Sigmoid colon (tissue), 7 donors: Measurements from ENCODE around the gene IFI35. TPM values are rescaled to one million over a fixed set of nuclear protein-coding genes. Genes with fewer than 3 reads are reported as not detected.

Experiments used
- DNase-seq: peaks from one replicate; pipeline ENCODE4 v3.0.0-alpha.2; 2019
- H3K27ac ChIP-seq, 4 donors: fragments of 200-600 bp; sonication (generic); one replicate each; pipeline ENCODE4 v1.5.1; 2016 to 2019; ENCODE audit warnings: mild to moderate bottlenecking in 1 of 4
- H3K27me3 ChIP-seq, 3 donors: fragments of 200-600 bp; sonication (generic); one replicate each; pipeline ENCODE4 v1.5.1; 2019; ENCODE audit warnings: mild to moderate bottlenecking in 1 of 3
- H3K36me3 ChIP-seq, 4 donors: fragments of 200-600 bp; sonication (generic); one replicate each; pipeline ENCODE4 v1.5.1; 2016 to 2019
- H3K4me1 ChIP-seq, 4 donors: fragments of 200-600 bp; sonication (generic); one replicate each; pipeline ENCODE4 v1.5.1; 2017 to 2019
- H3K4me3 ChIP-seq, 4 donors: fragments of 200-600 bp; sonication (generic); one replicate each; pipeline ENCODE4 v1.5.1; 2017 to 2019; ENCODE audit warnings: mild to moderate bottlenecking in 2 of 4, moderate library complexity in 1 of 4
- H3K9me3 ChIP-seq, 4 donors: fragments of 200-600 bp in 3 of 4; sonication (generic) in 3 of 4; one replicate each; pipeline versions ENCODE4 v1.5.1 to v1.6.1; 2013 to 2019
- EP300 ChIP-seq, 4 donors: sonication (generic); formaldehyde crosslinking; IDR thresholded peaks; one replicate each; pipeline ENCODE4 v1.6.1; 2017; ENCODE audit warnings: antibody characterized with exemption in 4 of 4
- POLR2A ChIP-seq, 2 donors: fragments of 450-650 bp; IDR thresholded peaks; one replicate each; pipeline ENCODE4 v1.6.1; 2016; ENCODE audit warnings: antibody characterized with exemption in 2 of 2, mild to moderate bottlenecking in 2 of 2, moderate library complexity in 2 of 2
- POLR2AphosphoS5 ChIP-seq, 4 donors: sonication (generic); formaldehyde crosslinking; IDR thresholded peaks; one replicate each; pipeline ENCODE4 v1.6.1; 2017; ENCODE audit warnings: antibody characterized with exemption in 4 of 4
- WGBS, 2 donors: extraction: QIAGEN DNeasy Blood & Tissue Kit; methylation state at CpG; one replicate each; pipeline ENCODE4 v1.1.7; 2013; 5-methylcytosine and 5-hydroxymethylcytosine counted together
- intact Hi-C: fragments of 100-400 bp; cut with DNase I; formaldehyde crosslinking; loops from one replicate; pipeline ENCODE4 v1.15.1; 2023
- polyA plus RNA-seq, 3 donors: library from polyadenylated mRNA; stranded (reverse); fragments of 200-250 nt; gene quantifications; one replicate each; pipeline ENCODE4 v1.2.3, GENCODE V29; 2013
- total RNA-seq, 4 donors: library from RNA; depleted of rRNA; stranded (reverse); fragments of >200 nt; gene quantifications; one replicate each; pipeline ENCODE4 v1.1.0, GENCODE V29; 2016
- TF ChIP-seq, protein P1 (sequence below), 4 experiments: fragments of 450-650 bp in 3 of 4; fragments of 200-600 bp in 1 of 4; IDR thresholded peaks; one replicate each; pipeline ENCODE4 v1.5.1; 2016 to 2019; ENCODE audit warnings: antibody characterized with exemption in 4 of 4, mild to moderate bottlenecking in 3 of 4, moderate library complexity in 2 of 4
- donor health status: healthy with polysubstance abuse.
- donor health status: Bipolar disorder and iron deficiency.
- donor health status: healthy.

Gene IFI35
- total RNA-seq: 10 to 100 TPM; 22.4 to 60.2 (median 45.1) TPM
- polyA plus RNA-seq: 10 to 100 TPM; 48.6 to 77.9 (median 65.1) TPM

DNA sequence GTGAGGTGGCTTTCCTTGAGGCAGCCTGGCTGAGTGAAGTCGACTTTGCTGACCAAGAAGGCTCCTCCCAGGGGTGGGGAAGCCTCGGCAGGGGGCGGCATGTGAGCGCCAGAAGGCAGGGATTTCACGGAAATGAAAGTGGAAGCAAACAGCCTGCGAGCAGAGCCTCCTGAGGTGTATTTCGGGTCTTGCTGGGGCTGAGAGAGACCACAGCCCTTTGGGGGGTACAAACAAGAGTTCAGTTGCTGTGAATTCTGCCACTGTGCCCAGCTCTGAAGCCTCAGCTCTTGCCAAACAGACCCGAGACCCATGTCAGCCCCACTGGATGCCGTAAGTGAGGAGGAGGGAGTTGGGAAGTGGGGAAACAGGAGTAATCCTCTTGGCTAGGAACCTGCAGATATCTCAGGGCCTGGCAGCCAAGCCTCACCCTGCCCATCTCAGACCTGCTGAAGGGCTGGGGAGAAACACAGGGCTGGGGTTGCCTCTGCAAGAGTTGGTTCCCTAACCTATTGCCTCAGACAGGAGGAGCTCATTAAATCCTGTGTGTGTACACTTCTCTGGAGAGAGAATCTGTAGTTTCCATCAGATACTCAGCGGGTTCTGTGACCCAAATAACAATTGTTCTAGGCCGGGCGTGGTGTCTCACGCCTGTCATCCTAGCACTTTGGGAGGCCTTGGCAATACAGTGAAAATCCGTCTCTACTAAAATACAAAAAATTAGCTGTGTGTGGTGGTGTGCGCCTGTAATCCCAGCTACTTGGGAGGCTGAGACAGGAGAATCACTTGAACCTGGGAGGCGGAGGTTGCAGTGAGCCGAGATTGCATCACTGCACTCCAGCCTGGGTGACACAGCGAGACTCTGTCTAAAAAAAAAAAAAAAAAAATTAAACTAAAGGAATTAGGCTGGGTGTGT lies at the start of gene IFI35:
IFI35 (plus strand) TSS at position 146 of the 913 bp plus-strand sequence; CDS start at position 310, 164 bp downstream.
- intact Hi-C loops: no loop called here
- 13 to 25% methylated on average over 18 of the region's 18 CpGs for WGBS, 2 donors
- peak; percentile 94 for DNase-seq

DNA sequence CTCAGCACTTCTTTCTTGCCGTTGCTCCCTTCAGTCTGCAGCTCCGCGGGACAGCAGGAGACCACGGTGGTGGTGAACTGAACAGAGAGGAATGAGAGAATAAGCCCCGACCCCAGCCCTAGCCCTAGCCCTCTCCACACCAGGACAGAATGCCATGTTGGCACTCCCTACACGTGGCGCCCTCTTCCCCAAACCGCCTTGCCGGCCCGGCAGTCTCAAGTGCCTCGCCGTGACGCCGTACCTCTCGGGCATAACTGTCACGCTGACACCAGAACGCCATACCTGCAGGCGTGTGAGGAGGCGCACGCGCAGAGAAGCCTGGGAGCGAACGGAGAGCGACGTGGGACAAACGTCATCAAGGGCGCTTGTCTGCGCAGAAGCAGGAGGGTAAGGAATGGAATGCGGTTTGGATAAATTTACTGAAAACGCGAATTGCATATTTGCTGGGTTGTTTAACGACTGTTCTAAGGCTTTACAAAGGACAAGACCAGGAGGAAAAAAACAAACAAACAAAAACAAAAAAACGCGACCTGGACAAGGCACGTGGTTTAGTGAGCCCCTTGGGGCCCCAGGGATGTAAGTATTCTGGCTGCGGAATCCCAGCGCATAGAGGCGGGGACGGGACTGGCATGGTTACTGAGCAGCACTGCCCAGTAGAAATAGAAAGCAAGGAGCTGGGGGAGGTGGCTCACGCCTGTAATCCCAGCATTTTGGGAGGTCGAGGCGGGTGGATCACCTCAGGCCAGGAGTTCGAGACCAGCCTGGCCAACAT lies 42.2 kb upstream of the IFI35 start, which contains the start of gene AARSD1:
AARSD1 (minus strand) TSS at position 294 of the 772 bp plus-strand sequence; CDS start at position 280, 14 bp downstream.
- Histone ChIP-seq H3K27me3 (no peaks in the 10 kb centered on the region), H3K4me1 (peaks cover 0 to 18% (median 9%) of the 10 kb centered on the region in 4 donors), H3K9me3 (no peaks in the 10 kb centered on the region), H3K27ac (peak within 1 kb of the TSS; percentile 84 to 91 (median 87)), H3K36me3 (peaks cover 17 to 35% (median 24%) of the 10 kb centered on the region in 4 donors), H3K4me3 (peak within 1 kb of the TSS; percentile 54 to 72 (median 64))
- intact Hi-C loops: no loop called here
- WGBS, 2 donors: 1% methylated on average over 43 of the region's 43 CpGs
- peak in 1 of 4 donors; percentile 53 for TF ChIP-seq EP300 (IDR thresholded peaks at IDR 0.05)
- TF ChIP-seq, protein P1, sequence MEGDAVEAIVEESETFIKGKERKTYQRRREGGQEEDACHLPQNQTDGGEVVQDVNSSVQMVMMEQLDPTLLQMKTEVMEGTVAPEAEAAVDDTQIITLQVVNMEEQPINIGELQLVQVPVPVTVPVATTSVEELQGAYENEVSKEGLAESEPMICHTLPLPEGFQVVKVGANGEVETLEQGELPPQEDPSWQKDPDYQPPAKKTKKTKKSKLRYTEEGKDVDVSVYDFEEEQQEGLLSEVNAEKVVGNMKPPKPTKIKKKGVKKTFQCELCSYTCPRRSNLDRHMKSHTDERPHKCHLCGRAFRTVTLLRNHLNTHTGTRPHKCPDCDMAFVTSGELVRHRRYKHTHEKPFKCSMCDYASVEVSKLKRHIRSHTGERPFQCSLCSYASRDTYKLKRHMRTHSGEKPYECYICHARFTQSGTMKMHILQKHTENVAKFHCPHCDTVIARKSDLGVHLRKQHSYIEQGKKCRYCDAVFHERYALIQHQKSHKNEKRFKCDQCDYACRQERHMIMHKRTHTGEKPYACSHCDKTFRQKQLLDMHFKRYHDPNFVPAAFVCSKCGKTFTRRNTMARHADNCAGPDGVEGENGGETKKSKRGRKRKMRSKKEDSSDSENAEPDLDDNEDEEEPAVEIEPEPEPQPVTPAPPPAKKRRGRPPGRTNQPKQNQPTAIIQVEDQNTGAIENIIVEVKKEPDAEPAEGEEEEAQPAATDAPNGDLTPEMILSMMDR (IDR thresholded peaks at IDR 0.05): no peak
- TF ChIP-seq POLR2AphosphoS5 (IDR thresholded peaks at IDR 0.05): peak; percentile 94 to 95 (median 95)
- TF ChIP-seq POLR2A (IDR thresholded peaks at IDR 0.05): peak; percentile 70 to 82
- DNase-seq: peak; percentile 96

More for the DNA sequence above, at the start of gene IFI35:
- H3K36me3 ChIP-seq: peaks cover 0 to 29% (median 16%) of the 10 kb centered on the region in 4 donors
- no peak for TF ChIP-seq EP300 (IDR thresholded peaks at IDR 0.05)
- TF ChIP-seq POLR2A (IDR thresholded peaks at IDR 0.05): no peak
- TF ChIP-seq POLR2AphosphoS5 (IDR thresholded peaks at IDR 0.05): peak; percentile 41 to 83 (median 78)
- TF ChIP-seq, protein P1 (IDR thresholded peaks at IDR 0.05): peak in 1 of 4 experiments; percentile 28
- peak within 1 kb of the TSS; percentile 89 to 92 (median 91) for H3K27ac ChIP-seq
- no peaks in the 10 kb centered on the region for H3K9me3 ChIP-seq
- H3K4me3 ChIP-seq: peak within 1 kb of the TSS; percentile 58 to 75 (median 72)
- no peaks in the 10 kb centered on the region for H3K27me3 ChIP-seq
- H3K4me1 ChIP-seq: peaks cover 0 to 32% (median 24%) of the 10 kb centered on the region in 4 donors

DNA sequence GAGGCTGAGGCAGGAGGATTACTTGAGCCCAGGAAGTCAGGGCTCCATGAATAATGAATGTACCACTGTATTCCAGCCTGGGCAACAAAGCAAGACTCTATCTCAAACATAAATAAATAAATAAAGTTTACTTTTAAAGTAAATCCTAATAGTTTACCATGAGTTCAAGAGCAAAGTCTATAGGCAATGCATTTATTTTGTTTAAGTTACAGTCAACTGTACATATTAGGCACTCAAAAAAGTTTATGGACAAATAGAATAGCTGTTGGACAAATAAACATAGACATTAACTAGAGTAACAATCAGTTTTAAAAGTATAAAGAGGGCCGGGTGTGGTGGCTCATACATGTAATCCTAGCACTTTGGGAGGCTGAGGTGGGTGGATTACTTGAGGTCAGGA lies 38.7 kb upstream of the IFI35 start:
- H3K36me3 ChIP-seq: no peaks in the 10 kb centered on the region
- no peaks in the 10 kb centered on the region for H3K9me3 ChIP-seq
- 37 to 65% methylated on average over 1 of the region's 1 CpG for WGBS, 2 donors
- no peaks in the 10 kb centered on the region for H3K27me3 ChIP-seq
- H3K27ac ChIP-seq: no peak overlapping the region
- TF ChIP-seq, protein P1 (IDR thresholded peaks at IDR 0.05): no peak
- TF ChIP-seq EP300 (IDR thresholded peaks at IDR 0.05) (no peak), POLR2A (IDR thresholded peaks at IDR 0.05) (no peak), POLR2AphosphoS5 (IDR thresholded peaks at IDR 0.05) (no peak)
- DNase-seq: no peak
- peaks cover 0 to 18% (median 8%) of the 10 kb centered on the region in 4 donors for H3K4me1 ChIP-seq
- no peak overlapping the region for H3K4me3 ChIP-seq
- intact Hi-C loops: no loop called here

DNA sequence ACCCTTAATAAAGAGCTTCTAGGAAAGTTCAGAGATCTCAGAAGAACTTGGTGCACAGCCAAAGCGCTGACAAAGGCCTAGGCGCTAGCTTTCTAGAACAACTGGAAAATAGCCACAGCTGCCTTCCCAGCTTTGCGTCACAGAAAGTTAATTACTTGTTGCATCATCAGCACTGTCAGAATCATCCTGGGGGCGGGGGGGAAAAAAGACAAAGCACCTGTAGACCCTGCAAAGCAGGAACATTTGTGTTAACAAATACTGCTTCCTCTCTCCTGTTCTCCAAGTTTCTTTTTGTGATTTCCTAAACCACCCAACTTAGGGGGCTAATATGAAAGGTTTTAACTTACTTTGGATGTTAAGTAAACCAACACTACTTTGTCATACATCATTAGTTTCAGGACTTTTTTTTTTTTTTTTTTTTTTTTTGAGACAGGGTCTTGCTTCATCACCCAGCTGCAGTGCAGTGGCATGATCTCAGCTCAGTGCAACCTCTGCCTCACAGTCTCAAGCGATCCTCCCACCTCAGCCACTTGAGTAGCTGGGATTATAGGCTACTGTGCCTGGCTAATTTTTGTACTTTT lies 37.5 kb upstream of the IFI35 start:
- Histone ChIP-seq H3K4me3 (no peak overlapping the region), H3K36me3 (no peaks in the 10 kb centered on the region), H3K27ac (no peak overlapping the region), H3K9me3 (no peaks in the 10 kb centered on the region), H3K4me1 (peaks cover 0 to 7% (median 0%) of the 10 kb centered on the region in 4 donors), H3K27me3 (no peaks in the 10 kb centered on the region)
- TF ChIP-seq EP300 (IDR thresholded peaks at IDR 0.05): no peak
- no peak for TF ChIP-seq POLR2AphosphoS5 (IDR thresholded peaks at IDR 0.05)
- TF ChIP-seq, protein P1 (IDR thresholded peaks at IDR 0.05): no peak
- no peak for TF ChIP-seq POLR2A (IDR thresholded peaks at IDR 0.05)
- WGBS, 2 donors: 53 to 67% methylated on average over 5 of the region's 5 CpGs
- intact Hi-C loops: no loop called here
- no peak for DNase-seq
